ENCODE measurements around the gene FERMT1.

DNA sequence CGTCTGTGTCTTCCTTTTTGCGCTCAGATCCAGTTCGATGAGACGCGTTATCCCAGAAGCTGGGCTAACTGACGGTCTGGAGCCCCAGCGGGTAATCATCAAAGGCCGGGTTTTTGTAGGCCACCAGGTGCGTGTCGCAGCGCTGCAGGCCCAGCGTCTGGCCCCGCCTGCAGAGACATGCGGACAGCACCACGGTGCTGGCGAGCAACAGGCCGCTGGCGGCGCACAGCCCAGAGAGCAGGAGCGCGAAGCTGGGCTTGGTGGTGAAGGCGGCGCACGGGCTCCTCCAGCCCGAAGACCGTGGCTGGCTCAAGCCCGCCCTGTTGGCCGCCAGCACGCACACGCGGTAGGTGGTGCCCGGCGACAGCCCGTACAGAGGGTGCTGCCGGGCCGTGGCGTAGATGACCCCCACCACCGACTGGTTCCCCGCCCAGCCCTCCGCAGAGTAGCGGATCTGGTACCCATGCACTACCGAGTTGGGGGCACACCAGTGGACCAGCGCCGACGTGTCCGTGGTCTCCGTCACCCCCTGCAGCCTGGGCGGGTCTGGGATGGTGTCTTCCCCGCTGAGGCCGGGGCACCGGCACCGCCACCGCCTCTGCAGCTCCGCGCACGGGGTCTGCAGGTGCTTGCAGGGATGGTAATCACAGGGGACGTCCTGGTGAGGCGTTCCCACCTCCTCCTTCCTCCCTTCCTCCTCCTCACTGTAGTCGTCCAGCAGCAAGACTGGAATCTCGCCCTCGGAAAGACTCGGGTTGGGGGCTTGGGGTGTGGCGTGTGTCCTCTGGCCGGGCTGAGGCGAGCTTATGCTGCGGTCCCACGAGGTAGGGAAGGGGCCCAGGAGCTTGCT, 81.6 kb downstream of the FERMT1 start:
- TF ChIP-seq POLR2AphosphoS5 (IDR thresholded peaks at IDR 0.05; ENCODE audit: low read depth) (no peak), REST (IDR thresholded peaks at IDR 0.05; ENCODE audit: insufficient replicate concordance, low read depth) (no peak)
- TF ChIP-seq, protein P1, sequence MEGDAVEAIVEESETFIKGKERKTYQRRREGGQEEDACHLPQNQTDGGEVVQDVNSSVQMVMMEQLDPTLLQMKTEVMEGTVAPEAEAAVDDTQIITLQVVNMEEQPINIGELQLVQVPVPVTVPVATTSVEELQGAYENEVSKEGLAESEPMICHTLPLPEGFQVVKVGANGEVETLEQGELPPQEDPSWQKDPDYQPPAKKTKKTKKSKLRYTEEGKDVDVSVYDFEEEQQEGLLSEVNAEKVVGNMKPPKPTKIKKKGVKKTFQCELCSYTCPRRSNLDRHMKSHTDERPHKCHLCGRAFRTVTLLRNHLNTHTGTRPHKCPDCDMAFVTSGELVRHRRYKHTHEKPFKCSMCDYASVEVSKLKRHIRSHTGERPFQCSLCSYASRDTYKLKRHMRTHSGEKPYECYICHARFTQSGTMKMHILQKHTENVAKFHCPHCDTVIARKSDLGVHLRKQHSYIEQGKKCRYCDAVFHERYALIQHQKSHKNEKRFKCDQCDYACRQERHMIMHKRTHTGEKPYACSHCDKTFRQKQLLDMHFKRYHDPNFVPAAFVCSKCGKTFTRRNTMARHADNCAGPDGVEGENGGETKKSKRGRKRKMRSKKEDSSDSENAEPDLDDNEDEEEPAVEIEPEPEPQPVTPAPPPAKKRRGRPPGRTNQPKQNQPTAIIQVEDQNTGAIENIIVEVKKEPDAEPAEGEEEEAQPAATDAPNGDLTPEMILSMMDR (IDR thresholded peaks at IDR 0.05; ENCODE audit: insufficient read depth, low read length), result no peak

Data from HL-60 (cell line).